IPS-20b (cell line): ENCODE results near the gene AFAP1.

Experiments used
- H3K27ac ChIP-seq: one replicate; pipeline ENCODE4 v1.5.1; 2013; ENCODE audit warnings: low read length
- H3K27me3 ChIP-seq: 2 replicates; pipeline ENCODE4 v1.6.1; 2013; ENCODE audit warnings: mild to moderate bottlenecking, low read length, inconsistent platforms; ENCODE audit not compliant: insufficient read depth
- H3K36me3 ChIP-seq: 2 replicates; pipeline ENCODE4 v1.6.1; 2013; ENCODE audit warnings: low read depth, mild to moderate bottlenecking, inconsistent platforms, low read length, moderate library complexity; ENCODE audit not compliant: insufficient read depth
- H3K4me1 ChIP-seq: 2 replicates; pipeline ENCODE4 v1.6.1; 2013; ENCODE audit warnings: mild to moderate bottlenecking, control low read depth, inconsistent platforms, low read length, moderate library complexity; ENCODE audit not compliant: insufficient read depth
- H3K4me3 ChIP-seq: 2 replicates; pipeline ENCODE4 v1.5.1; 2013; ENCODE audit warnings: mild to moderate bottlenecking, low read length, inconsistent platforms
- H3K9ac ChIP-seq: 2 replicates; pipeline ENCODE4 v1.6.1; 2013; ENCODE audit warnings: low read depth, mild to moderate bottlenecking, inconsistent platforms, low read length, moderate library complexity
- H3K9me3 ChIP-seq: 2 replicates; pipeline ENCODE4 v1.6.1; 2013; ENCODE audit warnings: mild to moderate bottlenecking, low read depth, low read length, inconsistent platforms; ENCODE audit not compliant: insufficient read depth

The AFAP1 gene

DNA sequence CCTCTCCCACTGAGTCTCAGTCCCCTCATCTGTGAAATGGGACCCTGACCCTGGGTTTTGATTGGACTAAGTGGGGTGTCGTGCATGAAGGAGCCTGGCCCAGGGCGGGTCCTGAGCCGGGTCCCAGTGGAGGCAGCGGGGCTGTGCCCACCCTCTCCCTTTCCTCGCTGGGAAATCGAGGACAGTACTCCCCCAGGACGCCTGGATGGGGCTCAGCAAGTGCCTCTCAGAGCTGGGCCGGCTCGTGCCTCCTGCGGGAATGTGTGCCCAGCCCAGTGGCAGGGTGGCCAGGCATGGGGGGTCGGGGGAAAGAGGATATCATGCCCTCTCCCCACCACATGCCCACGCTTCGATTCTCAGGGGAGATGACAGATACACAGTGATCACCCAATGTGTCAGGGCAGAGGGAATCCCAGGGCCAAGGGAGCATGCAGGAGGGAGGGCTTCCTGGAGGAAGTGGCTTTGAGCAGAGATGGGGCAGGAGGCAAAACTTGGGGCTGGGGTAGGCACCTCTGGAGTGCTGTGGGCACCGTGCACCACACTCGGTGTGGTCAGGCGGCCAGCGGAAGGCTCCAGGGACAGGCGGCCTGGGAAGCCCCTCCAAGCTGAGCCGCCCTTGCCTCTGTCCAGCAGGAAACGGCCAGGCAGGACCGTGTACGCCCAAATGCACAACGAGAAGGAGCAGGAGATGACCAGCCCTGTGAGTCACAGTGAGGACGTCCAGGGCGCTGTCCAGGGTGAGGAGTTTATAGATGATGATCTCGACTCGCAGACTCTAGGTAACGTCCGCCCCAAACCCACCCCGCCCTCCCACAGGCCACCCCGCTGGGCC lies 203.0 kb downstream of the AFAP1 start:
- Histone ChIP-seq H3K4me3 (no peak overlapping the region), H3K9me3 (no peaks in the 10 kb centered on the region), H3K27ac (no peak overlapping the region), H3K36me3 (no peaks in the 10 kb centered on the region), H3K9ac (no peak overlapping the region), H3K27me3 (no peaks in the 10 kb centered on the region), H3K4me1 (no peaks in the 10 kb centered on the region)

- H3K9me3 ChIP-seq = no peaks in the 10 kb centered on the region
- no peak overlapping the region for H3K4me3 ChIP-seq
- no peaks in the 10 kb centered on the region for H3K27me3 ChIP-seq
- no peaks in the 10 kb centered on the region for H3K36me3 ChIP-seq
- H3K9ac ChIP-seq = no peak overlapping the region
- H3K27ac ChIP-seq = no peak overlapping the region
- H3K4me1 ChIP-seq = no peaks in the 10 kb centered on the region
These were observed 203.7 kb downstream of the AFAP1 start for GRCh38 chr4:7735961-7736360.

GRCh38 chr4:7735395-7735794 lies 204.3 kb downstream of the AFAP1 start:
- Histone ChIP-seq H3K27ac (no peak overlapping the region), H3K4me3 (no peak overlapping the region), H3K9me3 (no peaks in the 10 kb centered on the region), H3K36me3 (no peaks in the 10 kb centered on the region), H3K9ac (no peak overlapping the region), H3K27me3 (no peaks in the 10 kb centered on the region), H3K4me1 (no peaks in the 10 kb centered on the region)

DNA sequence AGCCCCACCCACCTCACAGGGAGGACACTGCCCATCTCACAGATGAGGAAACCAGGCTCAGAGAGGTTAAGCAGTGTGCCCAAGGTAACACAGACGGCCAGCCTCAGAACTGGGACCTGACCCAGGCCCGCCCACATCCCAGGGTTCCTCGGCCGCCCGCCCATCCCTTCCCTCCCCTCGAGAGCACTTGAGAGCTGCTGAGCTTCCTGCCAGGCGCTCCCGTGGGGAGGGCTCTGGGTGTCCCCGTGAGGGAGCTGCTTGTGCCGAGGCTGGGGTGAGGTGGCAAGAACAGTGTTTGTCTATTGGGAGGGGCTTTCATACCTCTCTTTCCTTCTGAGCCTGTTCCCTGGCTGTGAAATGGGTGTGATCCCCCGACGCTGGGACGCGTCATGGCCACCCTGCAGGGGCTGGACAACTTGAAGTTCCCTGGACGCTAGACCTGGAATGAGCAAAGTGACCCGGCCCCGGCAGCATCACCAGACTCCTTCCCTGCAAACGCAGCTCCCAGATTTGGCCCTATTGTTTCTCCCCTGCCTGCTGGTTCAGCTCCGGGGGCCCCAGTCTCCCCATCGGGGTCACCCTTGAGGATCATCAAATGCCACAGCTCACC lies 204.9 kb downstream of the AFAP1 start:
- Histone ChIP-seq H3K27me3 (no peaks in the 10 kb centered on the region), H3K4me1 (no peaks in the 10 kb centered on the region), H3K4me3 (no peak overlapping the region), H3K9me3 (no peaks in the 10 kb centered on the region), H3K36me3 (no peaks in the 10 kb centered on the region), H3K9ac (no peak overlapping the region), H3K27ac (no peak overlapping the region)

- H3K9ac ChIP-seq = no peak overlapping the region
- no peaks in the 10 kb centered on the region for H3K4me1 ChIP-seq
- no peaks in the 10 kb centered on the region for H3K9me3 ChIP-seq
- H3K4me3 ChIP-seq = no peak overlapping the region
- no peaks in the 10 kb centered on the region for H3K27me3 ChIP-seq
- no peaks in the 10 kb centered on the region for H3K36me3 ChIP-seq
- H3K27ac ChIP-seq = no peak overlapping the region
These were observed 205.6 kb downstream of the AFAP1 start for GRCh38 chr4:7733801-7734650.

GRCh38 chr4:7733201-7733600 lies 206.5 kb downstream of the AFAP1 start:
- H3K4me1 ChIP-seq = no peaks in the 10 kb centered on the region
- H3K9me3 ChIP-seq = no peaks in the 10 kb centered on the region
- H3K9ac ChIP-seq = no peak overlapping the region
- H3K27me3 ChIP-seq = no peaks in the 10 kb centered on the region
- no peaks in the 10 kb centered on the region for H3K36me3 ChIP-seq
- H3K27ac ChIP-seq = no peak overlapping the region
- no peak overlapping the region for H3K4me3 ChIP-seq

- Histone ChIP-seq H3K9ac (no peak overlapping the region), H3K4me1 (no peaks in the 10 kb centered on the region), H3K4me3 (no peak overlapping the region), H3K27me3 (no peaks in the 10 kb centered on the region), H3K9me3 (no peaks in the 10 kb centered on the region), H3K36me3 (no peaks in the 10 kb centered on the region), H3K27ac (no peak overlapping the region)
These were observed 207.4 kb downstream of the AFAP1 start for GRCh38 chr4:7732263-7732662.

- H3K27ac ChIP-seq = no peak overlapping the region
- no peaks in the 10 kb centered on the region for H3K27me3 ChIP-seq
- H3K9me3 ChIP-seq = no peaks in the 10 kb centered on the region
- H3K4me1 ChIP-seq = no peaks in the 10 kb centered on the region
- H3K4me3 ChIP-seq = no peak overlapping the region
- H3K9ac ChIP-seq = no peak overlapping the region
- H3K36me3 ChIP-seq = no peaks in the 10 kb centered on the region
These were observed 208.2 kb downstream of the AFAP1 start for GRCh38 chr4:7731437-7731836.

DNA sequence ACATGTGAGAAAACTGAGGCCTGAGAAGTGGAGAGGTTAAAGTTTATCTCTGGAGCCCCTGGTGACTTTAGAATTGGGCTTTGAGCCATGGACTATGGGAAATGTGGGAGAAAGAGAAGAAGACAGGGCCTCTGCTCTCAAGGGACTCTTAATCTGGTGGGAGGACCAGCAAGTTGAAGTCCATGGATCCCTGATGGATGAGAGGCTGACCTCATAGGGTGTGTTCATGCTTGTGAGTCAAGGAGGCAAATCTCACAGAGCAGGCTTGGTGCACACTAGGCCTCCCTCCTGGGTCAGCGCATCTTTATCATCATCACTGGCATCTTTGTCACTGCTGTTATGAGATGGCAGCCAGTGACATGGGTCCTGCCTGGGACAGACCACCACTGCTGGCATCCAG lies 211.9 kb downstream of the AFAP1 start:
- no peaks in the 10 kb centered on the region for H3K27me3 ChIP-seq
- H3K9ac ChIP-seq = no peak overlapping the region
- no peak overlapping the region for H3K27ac ChIP-seq

DNA sequence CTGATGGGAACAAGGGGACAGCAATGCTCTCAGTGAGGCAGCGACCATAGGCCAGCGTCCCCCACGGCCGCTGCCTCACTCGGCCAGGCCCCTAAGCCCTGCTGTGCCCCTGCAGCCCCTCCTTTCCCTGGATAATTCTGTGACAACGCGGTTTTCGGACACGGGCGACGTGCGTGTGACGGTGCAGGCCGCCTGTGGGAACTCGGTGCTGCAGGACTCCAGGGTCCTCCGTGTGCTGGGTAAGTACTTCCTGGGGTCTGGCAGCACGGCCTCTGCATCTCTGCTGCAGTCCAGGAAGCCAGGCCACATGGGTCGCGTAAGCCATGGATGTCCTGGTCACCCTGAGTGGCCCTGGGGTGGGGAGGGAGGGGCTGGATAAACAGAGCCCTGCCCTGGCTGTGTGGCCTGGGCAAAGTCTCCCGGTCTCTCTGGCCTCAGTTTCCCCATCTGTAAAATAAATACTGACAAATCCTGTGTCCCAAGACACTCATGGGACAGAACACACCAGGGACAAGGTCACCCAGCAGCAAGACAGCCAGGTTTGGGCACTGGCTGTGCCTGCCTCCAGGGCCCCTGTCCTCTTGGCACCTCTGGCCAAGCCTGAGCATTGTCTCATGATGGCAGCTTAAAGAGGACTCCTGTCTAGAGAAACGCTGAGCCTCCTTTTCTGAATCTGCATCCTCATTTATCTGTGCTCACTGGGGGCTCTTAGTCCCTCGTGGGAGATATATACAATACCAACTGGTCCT lies 212.8 kb downstream of the AFAP1 start:
- Histone ChIP-seq H3K9me3 (no peaks in the 10 kb centered on the region), H3K4me1 (no peaks in the 10 kb centered on the region), H3K9ac (no peak overlapping the region), H3K27me3 (no peaks in the 10 kb centered on the region), H3K36me3 (no peaks in the 10 kb centered on the region), H3K4me3 (no peak overlapping the region), H3K27ac (no peak overlapping the region)

More for the DNA sequence above, 211.9 kb downstream of the AFAP1 start:
- Histone ChIP-seq H3K4me3 (no peak overlapping the region), H3K36me3 (no peaks in the 10 kb centered on the region), H3K4me1 (no peaks in the 10 kb centered on the region), H3K9me3 (no peaks in the 10 kb centered on the region)

GRCh38 chr4:7725951-7726350 lies 213.7 kb downstream of the AFAP1 start:
- Histone ChIP-seq H3K9me3 (no peaks in the 10 kb centered on the region), H3K36me3 (no peaks in the 10 kb centered on the region), H3K9ac (no peak overlapping the region), H3K4me3 (no peak overlapping the region), H3K4me1 (no peaks in the 10 kb centered on the region), H3K27ac (no peak overlapping the region), H3K27me3 (no peaks in the 10 kb centered on the region)
